Head of caudate nucleus (tissue), 42 donors: Measurements from ENCODE around the gene ASB8.
"Not testable (repeated sequence)": the region's sequence is repeated elsewhere in the genome, so short reads cannot be mapped to it uniquely, and the experiment has no call there.

Experiments used
- DNase-seq, 42 donors: peaks; one replicate each; pipeline versions ENCODE4 v3.0.0 to v3.0.0-alpha.2; 2020 to 2021; ENCODE audit warnings: mixed read lengths in 7 of 42
- intact Hi-C: fragments of 100-400 bp; cut with DNase I; formaldehyde crosslinking; loops from one replicate; pipeline ENCODE4 v1.15.0; 2022

The ASB8 gene

GRCh38 chr12:48151103-48151771 is 6.1 kb downstream of the ASB8 start:
- DNase-seq, result peak in 2 of 42 donors; percentile 18 to 19
- intact Hi-C loops, result no loop called here

GRCh38 chr12:48145981-48146380 is 11.3 kb downstream of the ASB8 start:
- intact Hi-C loops, result no loop called here
- no peak for DNase-seq

GRCh38 chr12:48143898-48144297 is 13.4 kb downstream of the ASB8 start:
- intact Hi-C loops, result no loop called here

GRCh38 chr12:48142818-48143674 is 14.3 kb downstream of the ASB8 start:
- no peak for DNase-seq
- intact Hi-C loops, result no loop called here

More at GRCh38 chr12:48143898-48144297, 13.4 kb downstream of the ASB8 start:
- DNase-seq, result no peak

GRCh38 chr12:48135027-48135426 is 22.3 kb downstream of the ASB8 start:
- DNase-seq, result no peak
- intact Hi-C loops, result no loop called here

- intact Hi-C loops, result no loop called here
- DNase-seq, result no peak
Observed at GRCh38 chr12:48132826-48133225, 24.5 kb downstream of the ASB8 start.

- intact Hi-C loops, result no loop called here
- DNase-seq, result no peak
Observed at GRCh38 chr12:48131517-48131916, 25.8 kb downstream of the ASB8 start.

- intact Hi-C loops, result no loop called here
- DNase-seq, result no peak
Observed at GRCh38 chr12:48129376-48129775, 27.9 kb downstream of the ASB8 start.

GRCh38 chr12:48128800-48129199 is 28.5 kb downstream of the ASB8 start:
- intact Hi-C loops, result no loop called here

GRCh38 chr12:48126953-48127630 is 30.2 kb downstream of the ASB8 start:
- no peak for DNase-seq
- intact Hi-C loops, result no loop called here

More at GRCh38 chr12:48128800-48129199, 28.5 kb downstream of the ASB8 start:
- no peak for DNase-seq

GRCh38 chr12:48125985-48126384 is 31.3 kb downstream of the ASB8 start:
- DNase-seq, result peak in 3 of 42 donors; percentile 20 to 46 (median 34)
- intact Hi-C loops, result no loop called here

GRCh38 chr12:48125542-48125941 is 31.8 kb downstream of the ASB8 start:
- DNase-seq, intact Hi-C loops: not testable (repeated sequence)

- intact Hi-C loops, result no loop called here
Observed at GRCh38 chr12:48123169-48123568, 34.1 kb downstream of the ASB8 start.

GRCh38 chr12:48122065-48122834 is 35.1 kb downstream of the ASB8 start:
- DNase-seq, result no peak

More at GRCh38 chr12:48123169-48123568, 34.1 kb downstream of the ASB8 start:
- DNase-seq, result no peak

GRCh38 chr12:48121522-48121921 is 35.8 kb downstream of the ASB8 start:
- intact Hi-C loops, result no loop called here
- no peak for DNase-seq

More at GRCh38 chr12:48122065-48122834, 35.1 kb downstream of the ASB8 start:
- intact Hi-C loops, result no loop called here

- intact Hi-C loops, result no loop called here
- peak in 19 of 42 donors; percentile 7 to 65 (median 21) for DNase-seq
Observed at GRCh38 chr12:48119834-48120195, 37.5 kb downstream of the ASB8 start.

GRCh38 chr12:48119078-48119833 is 38.1 kb downstream of the ASB8 start, which contains the start of gene PFKM:
Gene PFKM, plus strand, starts transcription at chr12:48119364. Its CDS starts 3,411 bp downstream, at chr12:48122775.
- intact Hi-C loops, result no loop called here
- peak; percentile 45 to 96 (median 80) for DNase-seq

GRCh38 chr12:48118284-48118871 is 38.9 kb downstream of the ASB8 start:
- no peak for DNase-seq
- intact Hi-C loops, result no loop called here
